UCSD-AML1 (cell line): Measurements from ENCODE around the gene C19orf85.
A peak's percentile ranks its signal among the peaks of the same experiment; 100 is the strongest.

ENCODE experiments used
- DNase-seq: peaks from one replicate; lab custom pipeline; 2025; ENCODE audit not compliant: unreplicated experiment; lab: John Stamatoyannopoulos, UW

Gene C19orf85

GRCh38 chr19:55478364-55478763, 13.8 kb upstream of the C19orf85 start:
- DNase-seq, result no peak

- no peak for DNase-seq
Measured at GRCh38 chr19:55477905-55478304, 13.4 kb upstream of the C19orf85 start.

- DNase-seq, result peak; percentile 98
Measured at GRCh38 chr19:55476100-55476775, 11.7 kb upstream of the C19orf85 start, which contains the start of gene ZNF628. Gene ZNF628, plus strand, starts transcription at chr19:55476617. Its CDS starts 3,294 bp downstream, at chr19:55479911.

- no peak for DNase-seq
Measured at GRCh38 chr19:55474269-55475265, 10.0 kb upstream of the C19orf85 start.

GRCh38 chr19:55473225-55474012, 8.9 kb upstream of the C19orf85 start:
- DNase-seq, result no peak

GRCh38 chr19:55472463-55472862, 7.9 kb upstream of the C19orf85 start:
- DNase-seq, result no peak

- DNase-seq, result no peak
Measured at GRCh38 chr19:55471266-55471665, 6.7 kb upstream of the C19orf85 start.

- DNase-seq, result no peak
Measured at GRCh38 chr19:55468054-55468393, 3.5 kb upstream of the C19orf85 start.

- peak; percentile 61 for DNase-seq
Measured at GRCh38 chr19:55467236-55468053, 2.9 kb upstream of the C19orf85 start.

GRCh38 chr19:55466241-55466614, 1.7 kb upstream of the C19orf85 start:
- no peak for DNase-seq

GRCh38 chr19:55465460-55466240, 1.1 kb upstream of the C19orf85 start:
- no peak for DNase-seq

GRCh38 chr19:55464039-55464661, 401 bp downstream of the C19orf85 start:
- no peak for DNase-seq

- no peak for DNase-seq
Measured at GRCh38 chr19:55463583-55464031, 944 bp downstream of the C19orf85 start.

- DNase-seq, result no peak
Measured at GRCh38 chr19:55462722-55463121, 1.8 kb downstream of the C19orf85 start.

- no peak for DNase-seq
Measured at GRCh38 chr19:55461974-55462626, 2.5 kb downstream of the C19orf85 start.

GRCh38 chr19:55461259-55461973, 3.1 kb downstream of the C19orf85 start, which contains the start of gene ISOC2:
Gene ISOC2, minus strand, starts transcription at chr19:55461642. Its CDS starts 5,156 bp downstream, at chr19:55456486.
- peak; percentile 100 for DNase-seq

GRCh38 chr19:55460670-55461258, 3.8 kb downstream of the C19orf85 start:
- DNase-seq, result peak; percentile 68
